RWPE1 (cell line): Measurements from ENCODE around the gene RAMACL.

Experiments
- CTCF ChIA-PET: fragments of 350-600 bp; sonication (Branson Sonifier 250); formaldehyde crosslinking; extraction: SDS; loops from one replicate; lab custom pipeline; 2021; lab: Yijun Ruan, JAX
- POLR2A ChIA-PET: fragments of 400-600 bp; formaldehyde crosslinking; extraction: SDS; loops from one replicate; lab custom pipeline; 2020; ENCODE audit warnings: antibody characterized with exemption; ENCODE audit not compliant: low non-redundant PET; lab: Yijun Ruan, JAX
- DNase-seq: peaks from one replicate; pipeline ENCODE4 v3.0.0; 2012; ENCODE audit warnings: low spot score
- H3K27ac ChIP-seq: fragments of 450-650 bp; 2 replicates; pipeline ENCODE4 v1.5.1; 2017
- TF ChIP-seq, protein P1 (sequence below): fragments of 450-650 bp; conservative IDR thresholded peaks from 2 replicates; pipeline ENCODE4 v1.5.1; 2017; ENCODE audit warnings: low read depth, mild to moderate bottlenecking

The RAMACL gene

DNA sequence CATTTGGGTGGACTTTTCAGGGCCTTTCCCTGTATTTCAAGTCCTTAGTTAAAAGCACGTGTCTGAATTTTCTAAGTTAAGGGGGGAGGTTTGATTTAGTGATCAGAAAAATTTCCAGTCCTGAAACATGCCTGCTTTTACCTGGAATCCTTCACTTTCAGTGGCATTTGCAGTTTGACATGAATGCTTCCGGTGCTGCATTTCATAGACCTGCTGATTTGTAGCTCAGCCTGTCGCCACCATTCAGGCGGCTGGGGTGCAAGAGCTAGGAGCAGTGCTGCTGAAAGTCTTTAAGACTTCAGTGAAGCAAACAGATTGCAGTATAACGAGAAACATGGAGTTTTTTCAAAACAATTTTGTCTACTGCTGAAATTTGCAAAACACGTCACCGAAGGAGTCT is 26.5 kb upstream of the RAMACL start:
- DNase-seq: no peak
- ChIA-PET POLR2A (no interaction called here), CTCF (no interaction called here)
- peak overlapping the region; percentile 41 for H3K27ac ChIP-seq
- TF ChIP-seq, protein P1, sequence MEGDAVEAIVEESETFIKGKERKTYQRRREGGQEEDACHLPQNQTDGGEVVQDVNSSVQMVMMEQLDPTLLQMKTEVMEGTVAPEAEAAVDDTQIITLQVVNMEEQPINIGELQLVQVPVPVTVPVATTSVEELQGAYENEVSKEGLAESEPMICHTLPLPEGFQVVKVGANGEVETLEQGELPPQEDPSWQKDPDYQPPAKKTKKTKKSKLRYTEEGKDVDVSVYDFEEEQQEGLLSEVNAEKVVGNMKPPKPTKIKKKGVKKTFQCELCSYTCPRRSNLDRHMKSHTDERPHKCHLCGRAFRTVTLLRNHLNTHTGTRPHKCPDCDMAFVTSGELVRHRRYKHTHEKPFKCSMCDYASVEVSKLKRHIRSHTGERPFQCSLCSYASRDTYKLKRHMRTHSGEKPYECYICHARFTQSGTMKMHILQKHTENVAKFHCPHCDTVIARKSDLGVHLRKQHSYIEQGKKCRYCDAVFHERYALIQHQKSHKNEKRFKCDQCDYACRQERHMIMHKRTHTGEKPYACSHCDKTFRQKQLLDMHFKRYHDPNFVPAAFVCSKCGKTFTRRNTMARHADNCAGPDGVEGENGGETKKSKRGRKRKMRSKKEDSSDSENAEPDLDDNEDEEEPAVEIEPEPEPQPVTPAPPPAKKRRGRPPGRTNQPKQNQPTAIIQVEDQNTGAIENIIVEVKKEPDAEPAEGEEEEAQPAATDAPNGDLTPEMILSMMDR: no peak

DNA sequence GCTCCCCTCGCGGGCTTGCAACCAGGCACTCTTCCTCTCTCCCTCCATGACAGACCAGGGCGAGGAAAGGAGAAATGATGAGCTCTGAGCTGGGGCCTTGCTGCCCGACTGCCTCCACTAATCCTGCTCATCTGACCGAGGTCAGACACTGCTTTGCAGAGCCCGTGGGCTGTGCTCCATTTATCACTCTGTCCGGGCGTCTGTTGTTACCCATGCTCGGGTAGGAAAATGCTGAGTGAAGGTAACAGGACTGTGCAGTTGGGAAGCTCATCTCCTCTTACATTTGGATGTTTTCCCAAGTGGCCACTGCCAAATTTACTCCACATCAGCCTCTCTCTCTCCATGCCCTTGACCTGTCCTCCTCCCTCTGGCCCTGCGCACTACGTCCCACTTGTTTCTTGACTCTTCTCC is 26.0 kb upstream of the RAMACL start:
- H3K27ac ChIP-seq: peak overlapping the region; percentile 48
- ChIA-PET POLR2A (no interaction called here), CTCF (no interaction called here)
- no peak for DNase-seq
- TF ChIP-seq, protein P1: no peak

DNA sequence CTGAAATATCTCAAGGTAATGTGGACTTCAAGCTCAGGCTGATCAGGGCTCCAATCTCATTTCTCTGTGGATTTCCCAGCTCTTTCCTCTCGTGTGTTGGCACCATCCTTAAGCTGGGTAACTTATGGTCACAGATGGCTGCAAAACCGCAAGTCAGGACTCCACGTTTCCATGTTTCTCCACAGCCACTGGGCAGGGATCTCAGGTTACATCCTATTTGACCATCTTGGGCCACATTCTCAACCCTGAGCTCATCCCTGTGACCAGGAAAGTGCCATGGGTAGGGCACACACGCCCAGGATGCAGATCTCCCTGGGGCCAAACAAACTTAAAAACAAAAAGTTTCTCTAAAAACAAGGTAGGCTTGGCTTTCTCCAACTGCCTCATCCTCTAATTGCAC is 25.2 kb upstream of the RAMACL start:
- CTCF ChIA-PET: no interaction called here
- peak overlapping the region; percentile 48 for H3K27ac ChIP-seq
- TF ChIP-seq, protein P1: no peak
- no peak for DNase-seq
- POLR2A ChIA-PET: no interaction called here

DNA sequence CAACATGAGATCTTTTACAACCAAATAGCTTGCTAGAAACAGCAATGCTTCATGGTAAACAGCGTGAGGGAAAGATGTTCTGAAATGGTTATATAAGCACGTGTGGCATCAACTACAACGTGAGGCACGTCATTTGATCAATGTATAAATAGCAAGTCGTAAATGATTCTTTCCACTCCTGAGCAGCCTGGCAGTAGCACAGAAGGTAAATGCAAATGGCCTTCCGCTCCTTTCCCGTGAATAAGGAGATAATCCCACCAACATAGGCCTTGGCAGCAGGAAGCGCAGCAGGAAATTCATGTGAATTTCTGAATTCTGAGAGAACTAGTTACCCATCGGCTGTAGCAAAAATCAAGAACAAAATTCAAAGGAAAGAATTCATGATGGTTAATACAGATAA is 23.6 kb upstream of the RAMACL start:
- ChIA-PET CTCF (no interaction called here), POLR2A (no interaction called here)
- TF ChIP-seq, protein P1: no peak
- DNase-seq: no peak
- H3K27ac ChIP-seq: no peak overlapping the region

DNA sequence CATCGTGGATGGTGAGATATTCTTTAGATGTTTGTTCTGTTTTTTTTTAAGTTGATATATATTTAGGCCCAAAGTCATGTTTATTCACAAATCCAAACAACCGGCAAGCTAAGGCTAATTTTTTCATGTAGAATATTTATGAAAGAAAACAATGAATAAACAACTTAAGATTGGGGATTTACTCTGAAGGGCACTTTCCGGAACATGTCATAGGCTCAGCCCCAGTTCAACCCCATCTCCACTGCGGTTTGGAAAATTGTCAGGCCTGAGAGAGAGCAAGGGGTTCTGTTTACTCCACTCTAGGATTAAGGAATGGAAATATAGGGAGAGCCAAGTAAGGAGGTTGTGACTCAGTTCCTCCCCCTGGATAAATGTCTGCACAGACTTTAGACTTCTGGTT is 22.3 kb upstream of the RAMACL start:
- ChIA-PET POLR2A (no interaction called here), CTCF (no interaction called here)
- DNase-seq: no peak
- H3K27ac ChIP-seq: no peak overlapping the region
- TF ChIP-seq, protein P1: no peak

DNA sequence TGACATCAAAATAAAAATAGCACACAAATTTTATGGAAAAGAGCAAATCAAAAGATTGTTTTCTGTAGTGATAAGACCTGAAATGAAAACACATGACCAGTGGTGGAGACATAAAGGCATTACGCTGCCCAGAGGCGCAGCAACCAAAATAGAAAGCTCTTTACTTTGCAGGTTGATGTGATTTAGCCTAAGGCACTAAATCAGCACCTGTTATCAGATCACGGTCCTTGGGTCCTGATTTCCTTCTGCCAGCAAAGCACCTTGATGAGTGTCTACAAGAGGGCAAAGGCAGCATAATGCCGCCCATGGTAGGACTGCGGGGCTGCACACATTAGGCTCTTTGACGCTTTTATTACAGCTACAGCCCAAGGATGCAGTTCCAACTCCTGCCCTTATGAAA is 19.3 kb upstream of the RAMACL start:
- H3K27ac ChIP-seq: no peak overlapping the region
- ChIA-PET CTCF (no interaction called here), POLR2A (no interaction called here)
- DNase-seq: no peak
- TF ChIP-seq, protein P1: no peak

DNA sequence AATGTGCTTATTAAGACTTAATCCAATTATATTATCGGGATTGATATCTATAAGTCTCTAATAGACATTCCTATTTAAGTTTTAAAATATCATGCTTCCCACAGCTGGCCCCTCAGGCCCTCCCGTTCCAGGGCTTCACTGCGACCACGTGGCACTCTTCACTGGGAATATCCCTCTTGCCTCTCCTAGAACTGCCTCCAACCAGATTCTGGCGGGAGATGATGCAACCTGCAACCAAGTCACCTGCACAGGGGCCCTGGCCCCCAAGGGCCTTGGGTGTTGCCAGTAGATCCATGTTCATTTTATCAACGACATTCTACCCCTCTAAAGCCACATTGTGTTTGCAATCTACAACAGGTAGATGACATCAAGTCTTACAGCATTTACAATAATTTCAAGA is 18.4 kb upstream of the RAMACL start:
- TF ChIP-seq, protein P1: no peak
- no peak for DNase-seq
- H3K27ac ChIP-seq: no peak overlapping the region
- POLR2A ChIA-PET: no interaction called here
- CTCF ChIA-PET: no interaction called here
